Astrocyte (in vitro differentiated cells and primary cell): Measurements from ENCODE around the gene SEMA3G. TPM values are rescaled to one million over a fixed set of nuclear protein-coding genes. Genes with fewer than 3 reads are reported as not detected.
A peak's percentile ranks its signal among the peaks of the same experiment; 100 is the strongest.

Source experiments
- DNase-seq: peaks from one replicate; pipeline ENCODE4 v3.0.0-alpha.2; 2010; ENCODE audit warnings: low read depth
- FAIRE-seq: peaks from 2 replicates; lab custom pipeline; 2011; peaks lifted over from hg19 to GRCh38; lab: Jason Lieb, UNC
- H2AFZ ChIP-seq: 2 replicates; pipeline ENCODE4 v1.6.0; 2012; ENCODE audit warnings: low read depth, low read length, inconsistent platforms
- H3K27ac ChIP-seq: 2 replicates; pipeline ENCODE4 v1.5.1; 2011; ENCODE audit warnings: low read depth, low read length, inconsistent platforms
- H3K27me3 ChIP-seq: 2 replicates; pipeline ENCODE4 v1.6.0; 2011; ENCODE audit warnings: low read length, inconsistent platforms; ENCODE audit not compliant: insufficient read depth
- H3K36me3 ChIP-seq: 2 replicates; pipeline ENCODE4 v1.5.1; 2011; ENCODE audit warnings: low read length, inconsistent platforms; ENCODE audit not compliant: insufficient read depth
- H3K4me1 ChIP-seq: 2 replicates; pipeline ENCODE4 v1.5.1; 2011; ENCODE audit warnings: low read length, inconsistent platforms; ENCODE audit not compliant: insufficient read depth
- H3K4me2 ChIP-seq: 2 replicates; pipeline ENCODE4 v1.6.0; 2012; ENCODE audit warnings: low read length, inconsistent platforms
- H3K4me3 ChIP-seq: 2 replicates; pipeline ENCODE4 v1.5.1; 2011; ENCODE audit warnings: low read depth, mild to moderate bottlenecking, low read length, inconsistent platforms; ENCODE audit not compliant: insufficient read depth
- H3K79me2 ChIP-seq: 2 replicates; pipeline ENCODE4 v1.6.0; 2012; ENCODE audit warnings: mild to moderate bottlenecking, low read length, inconsistent platforms; ENCODE audit not compliant: insufficient read depth
- H3K9ac ChIP-seq: 2 replicates; pipeline ENCODE4 v1.6.0; 2012; ENCODE audit warnings: mild to moderate bottlenecking, low read length, inconsistent platforms
- H3K9me3 ChIP-seq: 2 replicates; pipeline ENCODE4 v1.5.1; 2012; ENCODE audit warnings: low read depth, mild to moderate bottlenecking, low read length, inconsistent platforms; ENCODE audit not compliant: insufficient read depth
- H4K20me1 ChIP-seq: 2 replicates; pipeline ENCODE4 v1.6.0; 2012; ENCODE audit warnings: low read length, inconsistent platforms; ENCODE audit not compliant: insufficient read depth
- H3K27ac Mint-ChIP-seq: one replicate; pipeline ENCODE4 v1.8.0; 2021; ENCODE audit warnings: mild to moderate bottlenecking, mixed read lengths; ENCODE audit not compliant: unreplicated experiment
- H3K27me3 Mint-ChIP-seq: one replicate; pipeline ENCODE4 v1.8.0; 2021; ENCODE audit warnings: low read depth, mixed read lengths; ENCODE audit not compliant: unreplicated experiment
- H3K36me3 Mint-ChIP-seq: one replicate; pipeline ENCODE4 v1.8.0; 2021; ENCODE audit warnings: low read depth, mixed read lengths; ENCODE audit not compliant: unreplicated experiment
- H3K4me1 Mint-ChIP-seq: one replicate; pipeline ENCODE4 v1.8.0; 2021; ENCODE audit warnings: low read depth, mixed read lengths; ENCODE audit not compliant: unreplicated experiment
- H3K4me3 Mint-ChIP-seq: one replicate; pipeline ENCODE4 v1.8.0; 2021; ENCODE audit warnings: mild to moderate bottlenecking, moderate library complexity, mixed read lengths; ENCODE audit not compliant: unreplicated experiment
- H3K9me3 Mint-ChIP-seq: one replicate; pipeline ENCODE4 v1.8.0; 2021; ENCODE audit warnings: mild to moderate bottlenecking, mixed read lengths; ENCODE audit not compliant: unreplicated experiment
- CTCF ChIP-seq: IDR thresholded peaks from 2 replicates; pipeline ENCODE4 v1.5.1; 2011; ENCODE audit warnings: low read depth, mild to moderate bottlenecking, inconsistent platforms, low read length, moderate library complexity; ENCODE audit not compliant: insufficient read depth
- EZH2 ChIP-seq: IDR thresholded peaks from 2 replicates; pipeline ENCODE4 v1.6.1; 2012; ENCODE audit warnings: mild to moderate bottlenecking, low read length, inconsistent platforms; ENCODE audit not compliant: insufficient read depth
- total RNA-seq: library from RNA; stranded (reverse); gene quantifications from 2 replicates; pipeline ENCODE4 v1.2.1, GENCODE V29; 2021

SEMA3G gene
- total RNA-seq, 1 donor from 2014 or later = 0.09 TPM

DNA sequence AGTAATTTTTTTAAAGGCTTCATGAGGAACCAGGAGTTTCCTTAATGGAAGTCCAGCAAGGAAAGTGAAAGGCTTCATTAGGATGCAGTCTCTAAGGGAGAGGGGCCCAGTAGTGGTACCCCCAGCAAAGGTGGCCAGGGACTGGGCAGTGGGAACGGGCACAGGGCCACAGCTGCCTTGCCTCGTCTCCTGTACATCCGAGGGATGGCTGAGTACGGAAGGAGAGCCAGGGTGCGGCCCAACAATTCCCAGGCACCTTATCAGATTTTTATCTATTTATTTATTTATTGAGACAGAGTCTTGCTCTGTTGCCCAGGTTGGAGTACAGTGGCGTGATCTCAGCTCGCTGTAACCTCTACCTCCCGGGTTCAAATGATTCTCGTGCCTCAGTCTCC lies 14.5 kb downstream of the SEMA3G start:
- peaks cover 4% of the 10 kb centered on the region for H3K4me1 Mint-ChIP-seq
- Histone ChIP-seq H4K20me1 (no peaks in the 10 kb centered on the region), H3K27ac (no peak overlapping the region), H3K27me3 (peaks cover 3% of the 10 kb centered on the region), H2AFZ (no peak overlapping the region), H3K79me2 (no peaks in the 10 kb centered on the region), H3K4me1 (peaks cover 5% of the 10 kb centered on the region), H3K9ac (no peak overlapping the region), H3K36me3 (no peaks in the 10 kb centered on the region), H3K9me3 (no peaks in the 10 kb centered on the region), H3K4me3 (no peak overlapping the region), H3K4me2 (no peak overlapping the region)
- TF ChIP-seq CTCF (no peak), EZH2 (no peak)
- no peaks in the 10 kb centered on the region for H3K36me3 Mint-ChIP-seq
- H3K4me3 Mint-ChIP-seq = no peak overlapping the region
- no peak overlapping the region for H3K27ac Mint-ChIP-seq
- FAIRE-seq (no peak), DNase-seq (no peak)
- no peaks in the 10 kb centered on the region for H3K9me3 Mint-ChIP-seq
- peaks cover 19% of the 10 kb centered on the region for H3K27me3 Mint-ChIP-seq

DNA sequence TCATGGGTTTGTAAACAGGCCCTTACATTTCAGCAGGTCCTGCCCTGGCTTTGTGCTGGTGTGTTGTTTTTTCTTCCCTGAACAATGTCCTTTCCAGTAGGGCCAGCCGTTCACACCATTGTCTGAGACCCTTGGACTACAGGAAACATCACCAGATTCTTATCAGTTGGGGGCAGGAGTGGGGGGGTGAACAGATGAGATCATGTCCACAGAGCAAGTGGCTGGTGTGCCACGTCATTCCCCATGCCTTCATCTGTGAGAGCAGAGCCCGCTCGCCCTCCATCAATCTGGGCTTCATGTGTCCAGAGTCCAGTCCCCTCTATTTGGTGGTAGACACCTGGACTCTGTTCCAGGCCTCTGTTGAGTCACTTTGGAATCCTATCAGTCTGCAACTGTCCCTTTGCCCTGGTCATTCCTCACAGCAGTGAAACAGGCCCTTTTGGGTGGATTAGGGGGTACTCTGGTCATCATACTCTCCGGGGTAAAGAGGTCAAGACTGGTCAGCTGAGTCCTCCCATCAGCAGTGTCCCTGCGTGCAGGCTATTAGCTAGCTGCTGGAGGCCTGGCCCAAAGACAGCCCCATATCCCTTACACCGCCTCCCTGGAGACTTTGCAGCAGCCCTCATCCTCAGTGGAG lies 15.0 kb downstream of the SEMA3G start:
- H3K4me3 Mint-ChIP-seq = no peak overlapping the region
- H3K4me1 ChIP-seq = peaks cover 5% of the 10 kb centered on the region
- H3K27me3 ChIP-seq = peaks cover 3% of the 10 kb centered on the region
- FAIRE-seq (no peak), DNase-seq (peak; percentile 36)
- H3K4me2 ChIP-seq = no peak overlapping the region
- no peak overlapping the region for H3K27ac Mint-ChIP-seq
- no peaks in the 10 kb centered on the region for H3K9me3 ChIP-seq
- H3K4me3 ChIP-seq = no peak overlapping the region
- H3K4me1 Mint-ChIP-seq = peaks cover 4% of the 10 kb centered on the region
- H3K79me2 ChIP-seq = no peaks in the 10 kb centered on the region
- peak overlapping the region; percentile 23 for H2AFZ ChIP-seq
- peaks cover 19% of the 10 kb centered on the region for H3K27me3 Mint-ChIP-seq
- H4K20me1 ChIP-seq = no peaks in the 10 kb centered on the region
- TF ChIP-seq CTCF (no peak), EZH2 (no peak)
- no peak overlapping the region for H3K9ac ChIP-seq
- H3K36me3 Mint-ChIP-seq = no peaks in the 10 kb centered on the region
- no peak overlapping the region for H3K27ac ChIP-seq
- H3K9me3 Mint-ChIP-seq = no peaks in the 10 kb centered on the region
- H3K36me3 ChIP-seq = no peaks in the 10 kb centered on the region

GRCh38 chr3:52429031-52429430 lies 15.9 kb downstream of the SEMA3G start:
- Mint-ChIP-seq H3K4me1 (peaks cover 4% of the 10 kb centered on the region), H3K36me3 (no peaks in the 10 kb centered on the region), H3K27ac (no peak overlapping the region), H3K4me3 (no peak overlapping the region), H3K27me3 (peaks cover 12% of the 10 kb centered on the region), H3K9me3 (no peaks in the 10 kb centered on the region)
- Histone ChIP-seq H2AFZ (no peak overlapping the region), H4K20me1 (no peaks in the 10 kb centered on the region), H3K4me1 (peaks cover 5% of the 10 kb centered on the region), H3K27ac (no peak overlapping the region), H3K36me3 (no peaks in the 10 kb centered on the region), H3K4me2 (no peak overlapping the region), H3K9ac (no peak overlapping the region), H3K9me3 (no peaks in the 10 kb centered on the region), H3K27me3 (no peaks in the 10 kb centered on the region), H3K4me3 (no peak overlapping the region), H3K79me2 (no peaks in the 10 kb centered on the region)
- DNase-seq (no peak), FAIRE-seq (no peak)
- TF ChIP-seq CTCF = no peak
- no peak for TF ChIP-seq EZH2
